ENCODE results near the gene YIPF1.
"Not testable (repeated sequence)": the region's sequence is repeated elsewhere in the genome, so short reads cannot be mapped to it uniquely, and the experiment has no call there.

Gene YIPF1

DNA sequence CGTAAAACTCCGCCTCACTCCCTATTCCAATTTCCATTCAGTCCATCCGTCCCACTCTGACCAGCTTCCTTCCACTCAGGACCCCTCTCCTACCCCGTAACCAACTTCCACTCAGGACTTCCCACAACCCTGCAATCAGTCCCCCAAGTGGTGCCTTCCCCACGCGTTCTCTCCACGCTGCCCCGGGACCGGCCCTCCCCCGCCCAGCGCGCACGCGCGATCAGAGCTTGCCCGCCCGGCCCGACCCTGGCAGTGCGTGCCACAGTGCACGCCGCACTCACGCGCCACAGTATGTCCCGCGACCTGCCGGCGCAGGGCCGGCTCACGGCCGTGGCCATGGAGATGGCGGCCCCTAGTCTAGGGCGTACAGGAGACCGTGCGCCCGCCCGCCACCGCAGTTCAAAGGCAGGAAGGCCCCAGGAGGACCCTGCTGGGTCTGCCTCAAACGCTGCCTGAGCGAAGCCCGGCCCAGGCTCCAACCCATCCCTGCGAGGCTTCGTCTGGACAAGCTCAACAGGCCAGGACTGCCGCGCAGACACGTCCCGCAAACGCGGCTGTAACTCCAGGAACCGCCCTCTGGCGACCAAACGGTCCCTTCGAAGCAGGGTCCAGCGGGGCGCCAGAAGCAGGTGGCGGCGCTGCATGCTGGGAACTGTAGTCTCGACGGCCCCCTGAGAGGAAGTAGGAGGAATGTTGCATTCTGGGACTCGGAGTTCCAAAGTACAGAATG is 51.5 kb downstream of the YIPF1 start, which contains the start of gene NDC1:
Gene NDC1 (minus strand): TSS at position 373 of the 730 bp plus-strand sequence. CDS start 35 bp downstream, at position 338.
- peak; percentile 77 for DNase-seq (ENCODE audit: low read depth)

DNA sequence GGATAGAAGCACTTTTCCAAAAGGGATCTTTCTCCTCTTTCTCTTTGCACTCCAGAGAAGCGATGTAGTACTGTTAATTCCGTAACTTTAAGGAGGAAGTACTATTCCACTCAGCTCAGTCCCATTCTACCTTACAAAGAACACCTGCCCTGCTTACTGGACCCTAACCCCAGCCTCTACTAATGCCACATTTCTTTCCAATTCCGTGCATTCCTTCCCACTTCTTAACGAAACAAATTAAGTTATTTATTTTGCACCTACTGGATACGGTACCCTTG is 52.0 kb downstream of the YIPF1 start:
- DNase-seq (ENCODE audit: low read depth), result no peak

DNA sequence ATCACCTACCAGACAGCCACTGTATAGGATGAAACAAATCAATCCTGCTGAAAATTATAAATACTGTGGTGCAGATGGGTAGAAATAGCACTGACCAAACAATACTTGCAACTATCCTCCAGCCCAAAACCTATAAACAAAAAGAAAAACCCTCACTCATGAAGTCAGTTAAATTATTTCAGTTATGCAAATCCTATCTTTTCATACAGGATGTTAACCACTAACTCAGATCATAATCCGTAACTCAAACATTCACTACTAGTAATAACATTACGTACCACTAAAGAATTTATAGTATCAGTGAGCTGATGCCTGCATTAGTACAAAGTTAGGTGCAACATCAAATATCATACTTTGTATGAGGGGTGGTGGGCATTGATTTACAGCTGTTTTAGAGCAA is 54.1 kb downstream of the YIPF1 start:
- DNase-seq (ENCODE audit: low read depth), result no peak

DNA sequence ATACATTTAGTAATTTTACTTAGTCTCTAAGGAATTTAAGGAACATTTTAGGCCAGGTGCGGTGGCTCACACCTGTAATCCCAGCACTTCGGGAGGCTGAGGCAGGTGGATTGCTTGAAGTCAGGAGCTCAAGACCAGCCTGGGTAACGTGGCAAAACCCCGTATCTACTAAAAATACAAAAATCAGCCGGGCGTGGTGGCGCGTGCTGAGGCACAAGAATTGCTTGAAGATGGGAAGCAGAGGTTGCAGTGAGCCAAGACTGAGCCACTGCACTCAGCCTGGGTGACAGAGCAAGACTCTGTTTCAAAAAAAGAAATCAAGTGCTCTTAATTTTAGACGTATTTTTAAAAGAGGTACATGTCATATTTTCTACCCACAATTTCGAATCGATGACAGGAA is 54.8 kb downstream of the YIPF1 start:
- no peak for DNase-seq (ENCODE audit: low read depth)

DNA sequence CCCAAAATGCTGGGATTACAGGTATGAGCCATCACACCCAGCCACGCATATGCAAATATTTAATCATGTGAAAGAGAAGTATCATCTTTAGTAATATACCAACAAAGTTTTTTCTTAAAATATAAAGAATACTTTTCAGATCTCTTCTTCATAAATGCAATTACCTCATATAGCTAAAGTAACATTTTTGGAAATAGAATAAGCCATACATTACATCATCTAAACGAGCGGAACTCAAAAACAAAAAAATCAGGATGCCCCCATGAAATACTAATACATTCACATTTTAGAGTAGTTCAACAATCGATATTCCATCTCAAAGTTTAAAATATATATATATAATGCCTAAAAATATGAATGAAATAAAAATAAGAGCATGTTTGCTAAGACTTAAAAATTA is 56.2 kb downstream of the YIPF1 start:
- DNase-seq (ENCODE audit: low read depth), result no peak

DNA sequence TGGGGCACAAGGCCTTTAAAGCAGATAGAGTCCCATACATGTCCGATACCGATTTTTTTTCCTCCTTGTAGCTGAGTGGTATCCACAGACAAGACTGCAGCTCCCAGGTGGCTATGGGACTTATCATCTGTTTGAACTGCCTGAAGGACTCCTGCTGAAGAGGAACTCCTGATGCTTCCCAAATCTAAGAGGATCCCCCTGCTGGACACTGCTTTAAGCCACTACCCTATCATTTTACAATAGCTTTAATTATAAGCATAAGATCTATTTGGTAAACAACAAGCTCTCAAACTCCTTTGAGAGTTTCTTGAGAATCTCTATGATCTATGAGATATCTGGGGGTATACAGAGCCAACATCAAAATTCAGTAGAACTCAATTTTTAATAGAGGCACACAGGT is 63.2 kb downstream of the YIPF1 start:
- no peak for DNase-seq (ENCODE audit: low read depth)

DNA sequence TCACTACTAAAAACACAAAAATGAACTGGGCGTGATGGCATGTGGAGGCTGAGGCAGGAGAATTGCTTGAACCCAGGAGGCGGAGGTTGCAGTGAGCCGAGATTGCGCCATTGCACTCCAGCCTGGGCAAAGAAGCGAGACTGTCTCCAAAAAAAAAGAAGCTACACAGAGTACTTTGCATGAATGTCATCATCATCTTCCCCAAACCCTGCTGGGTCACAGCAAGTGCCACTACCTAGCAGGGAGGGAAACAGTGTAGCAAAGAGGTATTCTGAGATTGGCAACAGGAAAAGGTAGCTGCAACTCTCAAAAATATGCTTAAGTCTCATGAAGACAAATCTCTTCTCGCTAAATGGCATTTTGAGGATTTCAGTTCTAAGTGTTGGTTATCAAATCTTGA is 64.3 kb downstream of the YIPF1 start:
- DNase-seq (ENCODE audit: low read depth), result no peak

DNA sequence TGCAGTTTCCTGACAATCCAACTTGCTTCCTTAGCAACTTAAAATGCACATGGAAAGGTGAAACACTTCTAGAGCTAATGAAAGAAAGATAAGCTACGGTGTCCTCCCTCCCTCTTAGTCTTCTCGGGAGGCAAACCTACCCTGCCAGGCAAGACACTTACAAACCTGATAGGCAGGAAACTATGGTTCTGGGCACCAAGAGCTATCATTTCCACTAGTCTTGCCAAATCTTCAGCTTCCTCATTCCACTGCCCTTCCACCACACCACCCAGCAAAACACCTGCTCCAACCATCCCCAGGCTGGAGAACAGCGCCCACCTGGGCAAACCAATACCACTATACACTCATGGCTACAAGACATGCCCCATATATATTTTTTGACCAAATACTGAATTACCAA is 66.7 kb downstream of the YIPF1 start:
- DNase-seq (ENCODE audit: low read depth), result no peak

DNA sequence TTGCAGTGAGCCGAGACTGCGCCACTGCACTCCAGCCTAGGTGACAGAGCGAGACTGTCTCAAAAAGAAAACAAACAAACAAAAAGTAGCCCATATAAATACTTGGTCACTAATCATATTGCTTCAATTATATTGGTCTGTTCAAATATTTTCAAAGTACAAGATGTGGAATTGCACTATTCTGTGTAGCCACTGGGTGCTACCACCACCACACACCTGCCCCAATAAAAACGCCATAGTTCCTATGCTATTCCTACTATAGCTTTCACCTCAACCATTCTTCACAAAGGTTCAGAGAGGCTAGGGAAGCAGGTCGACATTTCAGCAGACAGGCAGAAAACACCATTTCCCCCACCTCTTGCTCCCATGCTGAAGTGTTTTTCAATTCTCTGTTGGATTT is 68.2 kb downstream of the YIPF1 start:
- DNase-seq (ENCODE audit: low read depth), result no peak

DNA sequence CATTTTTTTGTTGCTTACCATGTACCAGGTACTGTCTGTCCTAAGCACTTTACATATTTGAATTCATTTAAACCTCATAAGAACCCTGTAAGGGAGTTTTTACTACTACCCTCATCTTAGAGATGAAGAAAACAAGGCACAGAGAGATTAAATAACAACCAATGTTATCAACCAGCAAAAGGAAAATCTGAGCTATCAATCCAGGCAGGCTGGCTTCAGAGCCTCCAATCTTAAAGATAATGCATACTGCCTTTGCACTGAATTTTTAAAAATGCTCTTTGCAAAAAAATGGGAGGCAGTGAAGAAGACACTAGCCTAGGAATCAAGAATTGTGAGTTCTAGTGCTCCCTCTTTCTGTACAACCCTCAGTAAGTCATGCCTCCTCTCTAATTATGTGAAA is 70.2 kb downstream of the YIPF1 start:
- DNase-seq (ENCODE audit: low read depth), result no peak

DNA sequence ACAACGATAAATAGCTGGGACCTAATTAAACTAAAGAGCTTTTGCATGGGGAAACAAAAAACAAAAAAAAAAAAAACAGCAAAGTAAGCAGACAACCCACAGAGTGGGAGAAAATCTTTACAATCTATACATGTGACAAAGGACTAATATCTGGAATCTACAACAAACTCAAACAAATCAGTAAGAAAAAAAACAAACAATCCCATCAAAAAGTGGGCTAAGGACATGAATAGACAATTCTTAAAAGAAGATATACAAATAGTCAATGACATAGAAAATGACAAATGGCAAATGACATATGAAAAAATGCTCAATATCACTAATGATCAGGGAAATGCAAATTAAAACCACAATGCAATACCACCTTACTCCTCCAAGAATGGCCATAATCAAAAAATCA is 73.0 kb downstream of the YIPF1 start:
- DNase-seq (ENCODE audit: low read depth), result not testable (repeated sequence)

DNA sequence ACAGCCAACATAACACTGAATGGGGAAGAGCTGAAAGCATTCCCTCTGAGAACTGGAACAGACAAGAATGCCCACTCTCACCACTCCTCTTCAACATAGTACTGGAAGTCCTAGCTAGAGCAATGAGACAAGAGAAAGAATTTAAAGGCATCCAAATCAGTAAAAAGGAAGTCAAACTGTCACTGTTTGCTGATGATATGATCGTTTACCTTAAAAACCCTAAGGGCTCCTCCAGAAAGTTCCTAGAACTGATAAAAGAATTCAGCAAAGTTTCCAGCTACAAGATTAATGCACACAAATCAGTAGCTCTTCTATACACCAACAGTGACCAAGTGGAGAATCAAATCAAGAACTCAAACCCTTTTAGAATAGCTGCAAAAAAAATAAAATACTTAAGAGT is 74.1 kb downstream of the YIPF1 start:
- not testable (repeated sequence) for DNase-seq (ENCODE audit: low read depth)

DNA sequence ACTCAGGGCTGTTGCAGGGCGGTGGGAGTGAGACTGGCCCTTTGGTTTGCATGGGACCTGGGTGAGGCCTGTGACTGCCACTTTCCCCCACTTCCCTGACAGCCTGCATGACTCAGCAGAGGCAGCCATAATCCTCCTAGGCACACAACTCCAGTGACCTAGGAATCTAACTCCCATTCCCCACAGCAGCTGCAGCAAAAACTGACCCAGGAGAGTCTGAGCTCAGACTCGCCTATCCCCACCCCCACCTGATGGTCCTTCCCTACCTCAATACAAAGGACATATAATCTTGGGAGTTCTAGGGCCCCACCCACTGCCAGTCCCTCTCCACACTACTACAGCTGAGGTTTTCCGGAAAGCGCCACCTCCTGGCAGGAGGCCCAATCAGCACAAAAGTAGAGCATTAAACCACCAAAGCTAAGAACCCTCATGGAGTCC is 78.2 kb downstream of the YIPF1 start:
- no peak for DNase-seq (ENCODE audit: low read depth)

DNA sequence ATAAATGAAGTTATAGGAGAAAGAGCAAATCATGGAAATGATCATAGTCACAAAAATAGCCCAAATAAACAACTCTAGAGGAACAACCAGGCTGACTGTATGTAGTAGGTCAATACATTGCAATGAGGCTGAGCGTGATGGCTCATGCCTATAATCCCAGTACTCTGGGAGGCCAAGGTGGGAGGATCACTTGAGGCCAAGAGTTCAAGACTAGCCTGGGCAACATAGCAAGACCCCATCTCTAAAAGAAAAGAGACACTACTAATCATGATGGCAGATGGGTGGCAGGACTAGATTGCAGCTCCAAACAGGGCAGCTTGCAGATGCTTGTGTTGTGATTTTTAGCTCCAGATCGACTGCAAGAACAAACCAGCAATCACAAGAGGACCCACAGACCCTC is 79.1 kb downstream of the YIPF1 start:
- DNase-seq (ENCODE audit: low read depth), result no peak

DNA sequence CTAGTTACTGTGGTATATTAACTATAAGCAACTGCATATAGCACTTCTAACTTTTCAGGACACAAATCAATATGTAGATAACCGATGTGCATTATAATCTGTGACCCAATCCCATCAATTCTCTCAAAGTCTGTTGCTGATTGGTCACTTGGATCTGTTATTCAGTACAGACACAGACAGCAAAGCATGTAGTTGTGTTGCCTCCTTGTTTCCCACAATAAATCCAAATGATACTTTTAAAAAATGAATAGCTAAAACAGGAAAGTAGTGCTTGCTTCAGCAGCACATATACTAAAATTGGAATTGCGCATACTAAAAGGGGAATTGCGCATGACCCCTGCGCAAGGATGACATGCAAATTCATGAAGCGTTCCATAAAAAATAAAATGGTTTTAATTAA is 79.6 kb downstream of the YIPF1 start:
- no peak for DNase-seq (ENCODE audit: low read depth)

DNA sequence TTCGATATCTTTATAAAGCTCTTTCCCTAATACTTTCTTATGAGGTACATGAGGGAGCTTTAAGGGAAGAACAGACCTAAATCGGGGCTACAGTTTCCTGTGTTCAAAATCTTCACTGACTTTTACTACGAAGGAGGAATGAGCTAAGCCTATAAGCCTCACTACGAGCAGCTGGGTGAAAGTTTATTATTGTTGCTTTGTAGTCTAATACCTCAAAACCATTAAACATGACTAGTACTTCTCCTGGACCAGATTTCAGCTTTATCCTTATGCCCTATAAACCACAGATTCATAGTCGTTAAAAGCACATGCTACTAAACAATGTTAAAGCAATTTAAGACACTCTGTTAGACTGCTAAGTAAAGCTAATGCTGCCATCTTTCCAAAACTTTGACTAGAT is 81.7 kb downstream of the YIPF1 start:
- no peak for DNase-seq (ENCODE audit: low read depth)

DNA sequence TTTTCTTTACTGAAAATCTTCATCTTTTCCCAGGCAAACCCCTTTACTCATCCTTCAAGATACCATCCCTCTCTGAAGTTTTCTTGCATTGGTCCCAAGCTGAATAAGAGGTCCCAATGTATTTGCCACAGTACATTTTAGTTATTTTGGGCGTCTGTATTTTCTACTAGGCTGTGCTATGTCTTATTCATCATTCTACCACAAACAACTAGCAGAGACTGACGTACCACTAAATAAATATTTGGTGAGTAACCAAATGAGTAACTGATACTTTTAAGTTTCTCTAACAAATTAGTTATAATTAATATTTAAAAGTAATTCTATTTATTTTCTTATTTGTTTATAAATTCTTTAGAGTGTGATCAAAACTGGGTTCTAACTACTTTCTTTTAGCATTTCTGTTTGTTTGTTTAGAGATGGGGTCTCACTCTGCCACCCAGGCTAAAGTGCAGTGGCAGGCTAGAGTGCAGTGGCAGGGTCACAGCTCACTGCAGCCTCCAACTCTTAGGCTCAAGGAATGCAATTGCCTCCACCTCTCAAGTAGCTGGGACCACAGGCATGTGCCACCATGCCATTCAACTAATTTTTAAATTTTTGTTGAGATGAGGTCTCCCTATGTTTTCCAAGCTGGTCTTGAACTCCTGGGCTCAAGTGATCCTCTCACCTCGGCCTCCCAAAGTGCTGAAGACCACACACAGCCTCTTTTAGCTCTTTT is 84.6 kb downstream of the YIPF1 start:
- DNase-seq (ENCODE audit: low read depth), result no peak

DNA sequence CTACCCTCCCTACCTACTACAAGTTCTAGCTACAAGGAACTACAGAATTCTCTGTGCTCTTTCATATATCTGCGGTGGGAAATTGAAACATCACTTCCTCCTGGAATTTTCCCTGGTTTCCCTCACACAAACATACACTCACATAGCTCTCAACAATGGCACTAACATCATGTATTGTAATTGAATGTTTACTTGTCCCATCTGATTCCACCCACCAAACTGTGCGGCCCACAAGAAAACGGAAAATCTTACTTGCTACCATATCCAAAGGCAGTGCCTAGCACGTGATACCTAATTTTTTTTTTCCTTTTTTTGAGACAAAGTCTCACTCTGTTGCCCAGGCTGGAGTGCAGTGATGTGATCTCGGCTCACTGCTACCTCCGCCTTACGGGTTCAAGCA is 85.4 kb downstream of the YIPF1 start:
- no peak for DNase-seq (ENCODE audit: low read depth)
